Lower lobe of right lung (tissue), 2 donors: Measurements from ENCODE around the gene TEX13C. TPM values are rescaled to one million over a fixed set of nuclear protein-coding genes. Genes with fewer than 3 reads are reported as not detected.
A peak's percentile ranks its signal among the peaks of the same experiment; 100 is the strongest.

Source experiments
- ATAC-seq, 2 donors: fragments of 200-7000 bp; cut with Tn5 transposase; one replicate each; pipeline ENCODE4 v1.9.1; 2020 to 2022; ENCODE audit warnings: mild to moderate bottlenecking in 2 of 2, moderate library complexity in 2 of 2
- DNase-seq: peaks from one replicate; pipeline ENCODE4 v3.0.0-alpha.2; 2020
- H3K27ac ChIP-seq: fragments of 200-600 bp; one replicate; pipeline ENCODE4 v1.8.0; 2022
- H3K27me3 ChIP-seq: fragments of 200-600 bp; one replicate; pipeline ENCODE4 v1.8.0; 2022; ENCODE audit warnings: low read depth
- H3K36me3 ChIP-seq: fragments of 200-600 bp; one replicate; pipeline ENCODE4 v1.8.0; 2022; ENCODE audit warnings: mild to moderate bottlenecking
- H3K4me1 ChIP-seq: fragments of 200-600 bp; one replicate; pipeline ENCODE4 v1.8.0; 2022
- H3K4me3 ChIP-seq: fragments of 200-600 bp; one replicate; pipeline ENCODE4 v1.8.0; 2022; ENCODE audit warnings: mild to moderate bottlenecking
- H3K9me3 ChIP-seq: fragments of 200-600 bp; one replicate; pipeline ENCODE4 v1.8.0; 2022
- CTCF ChIP-seq: fragments of 200-600 bp; IDR thresholded peaks from one replicate; pipeline ENCODE4 v1.8.0; 2022; ENCODE audit warnings: antibody characterized with exemption, mild to moderate bottlenecking
- intact Hi-C: fragments of 100-400 bp; cut with DNase I; formaldehyde crosslinking; loops from one replicate; pipeline ENCODE4 v1.11.0; 2022
- total RNA-seq: library from RNA; stranded (reverse); fragmentation: NEBNext Ultra II Directional; extraction: Animal tissue kit (Norgen Biotek cat#: 25700); gene quantifications from one replicate; pipeline ENCODE4 v1.2.1, GENCODE V29; 2021
- donor health status: DM: no; HTN: yes; CAD: no; lungs with severe emphysema.

TEX13C gene
- total RNA-seq, 1 donor from 2014 or later, result not detected

DNA sequence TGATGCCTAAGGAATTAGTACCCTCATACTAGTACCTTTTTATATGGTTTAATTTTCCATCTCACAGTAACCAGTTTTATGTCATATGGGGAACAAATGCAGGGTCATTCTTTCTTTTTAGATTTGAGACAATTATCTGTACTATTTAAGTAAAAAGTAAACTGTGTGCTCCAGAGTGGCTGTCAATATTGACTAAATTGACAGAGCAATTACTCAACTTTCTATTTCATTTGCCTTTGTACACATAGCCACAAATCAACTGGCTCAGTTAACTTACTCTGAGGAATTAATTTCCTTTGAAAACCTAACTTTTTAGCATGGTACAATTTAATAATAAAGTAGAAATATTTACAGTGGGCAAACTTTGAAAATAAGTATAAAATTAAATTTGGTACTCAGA lies 28.5 kb upstream of the TEX13C start:
- intact Hi-C loops, result no loop called here
- no peaks in the 10 kb centered on the region for H3K9me3 ChIP-seq
- H3K27me3 ChIP-seq, result no peaks in the 10 kb centered on the region
- no peak overlapping the region for H3K27ac ChIP-seq
- ATAC-seq, result no peak
- no peak overlapping the region for H3K4me3 ChIP-seq
- no peaks in the 10 kb centered on the region for H3K4me1 ChIP-seq
- no peak for DNase-seq
- no peaks in the 10 kb centered on the region for H3K36me3 ChIP-seq
- TF ChIP-seq CTCF, result no peak

DNA sequence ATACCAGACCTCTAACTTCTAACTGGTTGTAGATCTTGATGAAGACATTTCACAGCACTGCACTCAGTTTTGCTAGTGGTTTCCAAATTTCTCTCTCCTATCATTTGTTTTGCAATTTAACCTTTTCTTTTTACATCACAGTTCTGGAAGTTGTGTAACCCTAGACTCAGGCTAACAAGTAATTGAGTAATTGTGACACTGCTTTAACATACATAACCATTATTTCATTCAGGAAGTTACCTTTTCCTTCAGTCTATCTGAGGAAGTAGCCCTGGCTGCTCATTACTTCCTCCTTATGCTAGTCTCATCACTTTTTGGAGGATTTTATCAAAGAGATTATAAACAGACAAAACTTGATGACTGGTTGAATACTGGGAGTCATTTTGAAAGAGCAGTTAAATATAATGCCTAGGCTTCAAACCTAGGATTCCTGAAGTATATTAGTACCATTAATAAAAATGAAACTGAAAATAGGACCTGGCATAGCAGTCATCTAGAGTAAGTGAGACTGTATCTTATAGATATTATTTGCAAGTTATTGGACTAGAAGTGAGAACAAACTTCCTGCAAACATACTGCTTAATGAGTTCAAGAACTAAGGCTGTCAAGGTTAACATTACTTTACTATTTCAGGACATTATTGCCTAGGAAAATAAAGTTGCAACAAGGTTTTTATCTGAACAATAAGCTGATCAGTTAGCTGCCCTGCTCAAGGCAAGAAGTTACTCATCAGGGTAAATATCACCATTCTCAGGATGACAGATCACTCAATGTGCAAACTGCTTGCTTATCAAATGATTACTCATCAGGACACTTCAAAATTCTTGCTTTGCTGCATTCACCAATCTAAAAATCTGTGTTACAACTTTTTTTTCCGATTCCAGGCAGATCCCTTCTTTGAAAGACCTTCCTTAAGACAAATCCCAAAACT lies 25.6 kb upstream of the TEX13C start:
- Histone ChIP-seq H3K27ac (no peak overlapping the region), H3K9me3 (no peaks in the 10 kb centered on the region), H3K4me3 (no peak overlapping the region), H3K4me1 (no peaks in the 10 kb centered on the region), H3K27me3 (no peaks in the 10 kb centered on the region), H3K36me3 (no peaks in the 10 kb centered on the region)
- intact Hi-C loops, result no loop called here
- DNase-seq (no peak), ATAC-seq (peak in 1 of 2 donors; percentile 59)
- no peak for TF ChIP-seq CTCF

DNA sequence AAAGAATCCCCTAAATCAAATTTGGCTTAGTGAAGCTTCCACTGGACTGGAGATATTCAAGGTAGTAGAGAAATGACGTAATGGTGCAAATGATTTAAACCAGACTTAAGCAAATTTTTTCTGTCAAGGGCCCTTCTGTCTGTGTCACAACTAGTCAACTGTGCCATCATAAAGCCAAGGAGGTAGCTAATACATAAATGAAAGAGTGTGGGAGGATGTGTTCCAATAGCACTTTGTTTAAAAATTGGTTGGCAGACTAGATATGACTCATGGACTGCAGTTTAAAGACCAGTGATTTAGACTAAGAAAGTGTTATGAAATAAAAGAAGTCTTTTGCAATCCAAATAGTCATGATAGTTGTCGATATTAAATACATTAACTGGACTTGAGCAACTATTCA lies 24.3 kb upstream of the TEX13C start:
- TF ChIP-seq CTCF, result no peak
- Histone ChIP-seq H3K4me1 (no peaks in the 10 kb centered on the region), H3K27ac (no peak overlapping the region), H3K4me3 (no peak overlapping the region), H3K9me3 (no peaks in the 10 kb centered on the region), H3K36me3 (no peaks in the 10 kb centered on the region), H3K27me3 (no peaks in the 10 kb centered on the region)
- DNase-seq, result no peak
- no peak for ATAC-seq
- intact Hi-C loops, result no loop called here

DNA sequence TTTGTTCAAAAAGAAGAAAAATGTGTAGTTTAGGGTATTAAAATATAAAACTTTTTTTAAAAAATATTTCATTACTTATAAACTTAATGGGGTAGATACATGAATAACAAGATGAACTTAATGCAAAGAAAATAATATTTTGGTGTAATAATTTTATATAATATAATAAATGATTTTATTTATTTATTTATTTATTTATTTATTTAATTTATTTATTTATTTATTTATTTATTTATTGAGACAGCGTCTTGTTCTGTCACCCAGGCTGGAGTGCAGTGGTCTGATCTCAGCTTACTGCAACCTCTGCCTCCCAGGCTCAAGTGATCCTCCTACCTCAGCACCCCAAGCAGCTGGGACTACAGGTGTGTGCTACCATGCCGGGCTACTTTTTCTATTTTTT lies 20.8 kb upstream of the TEX13C start:
- Histone ChIP-seq H3K4me3 (no peak overlapping the region), H3K27ac (no peak overlapping the region), H3K9me3 (no peaks in the 10 kb centered on the region), H3K4me1 (no peaks in the 10 kb centered on the region), H3K27me3 (no peaks in the 10 kb centered on the region), H3K36me3 (no peaks in the 10 kb centered on the region)
- no peak for ATAC-seq
- no peak for TF ChIP-seq CTCF
- intact Hi-C loops, result no loop called here
- no peak for DNase-seq

- H3K9me3 ChIP-seq, result no peaks in the 10 kb centered on the region
- DNase-seq, result no peak
- H3K36me3 ChIP-seq, result no peaks in the 10 kb centered on the region
- no peak for TF ChIP-seq CTCF
- H3K27me3 ChIP-seq, result no peaks in the 10 kb centered on the region
- ATAC-seq, result no peak
- H3K4me3 ChIP-seq, result no peak overlapping the region
- no peaks in the 10 kb centered on the region for H3K4me1 ChIP-seq
- intact Hi-C loops, result no loop called here
- H3K27ac ChIP-seq, result no peak overlapping the region
Observed at GRCh38 chrX:125306335-125306866, 13.3 kb upstream of the TEX13C start.
